ENCODE data around the gene ANO2.

Gene ANO2

DNA sequence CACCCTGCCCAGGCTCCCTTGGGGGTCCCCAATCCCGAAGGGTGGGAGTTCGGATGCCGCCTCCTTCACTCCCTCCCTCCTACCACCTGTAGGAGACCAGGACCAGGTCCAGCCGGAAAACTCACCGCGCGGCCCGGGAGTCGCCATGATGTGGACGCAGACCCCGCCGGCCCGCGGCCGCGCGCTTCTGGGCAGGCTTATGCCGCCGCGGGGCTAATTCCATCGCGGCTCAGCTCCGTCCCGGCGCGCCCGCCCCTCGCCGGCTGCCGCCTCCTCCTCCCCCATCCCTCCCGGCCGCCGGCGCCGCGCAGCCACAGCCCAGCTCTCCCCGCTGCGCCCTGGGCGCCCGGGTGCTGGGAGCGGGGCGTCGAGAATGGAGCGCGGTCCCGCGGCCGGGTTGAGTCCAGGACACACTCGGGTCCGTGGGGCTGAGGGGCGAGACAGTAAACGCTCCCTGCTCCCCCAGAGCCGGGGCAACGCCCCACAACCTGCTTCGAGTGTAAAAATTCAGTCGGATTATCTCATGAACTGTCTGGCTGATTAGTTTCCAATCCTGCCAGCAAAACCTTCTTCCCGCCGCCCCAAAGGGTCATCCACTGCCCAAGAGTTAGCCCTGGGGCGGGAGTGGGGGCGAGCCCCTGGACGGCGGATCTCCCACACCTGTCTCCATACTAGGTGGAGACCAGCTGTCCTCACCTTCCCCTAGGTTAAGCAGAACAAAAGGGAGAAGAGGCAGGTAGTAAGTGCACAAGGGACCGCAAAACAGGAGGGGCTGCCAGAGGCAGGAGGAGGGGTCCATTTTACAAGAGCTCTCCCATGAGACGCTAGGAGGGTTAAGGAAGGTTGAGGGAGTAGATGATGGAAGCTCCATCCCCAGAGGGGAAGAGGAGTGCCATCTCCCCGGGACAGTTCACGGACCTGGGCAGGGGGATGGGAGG, at the start of gene ANO2:
Gene ANO2, minus strand, starts transcription at position 189 of the 938 bp plus-strand sequence. Its CDS starts 42 bp downstream, at position 147.
- no peak for DNase-seq

DNA sequence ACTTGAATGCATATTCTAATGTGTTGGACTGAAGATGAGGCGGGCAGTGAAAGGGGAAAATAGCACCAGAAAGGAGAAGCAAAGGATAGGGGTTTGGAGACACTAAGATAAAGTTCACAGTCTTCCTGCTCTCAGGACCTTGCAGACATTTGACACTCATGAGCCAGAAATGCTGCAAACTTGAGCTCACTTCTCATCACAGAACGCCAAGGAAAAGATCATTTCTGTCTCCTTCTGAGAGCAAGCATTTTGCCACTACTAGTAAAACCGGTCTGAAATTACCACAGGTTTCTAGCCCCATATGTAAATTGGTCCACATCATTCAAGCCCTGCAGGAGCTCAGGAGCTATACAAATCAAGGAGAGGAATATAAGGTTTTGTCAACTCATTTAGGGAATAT, 44.6 kb upstream of the ANO2 start:
- no peak for DNase-seq

DNA sequence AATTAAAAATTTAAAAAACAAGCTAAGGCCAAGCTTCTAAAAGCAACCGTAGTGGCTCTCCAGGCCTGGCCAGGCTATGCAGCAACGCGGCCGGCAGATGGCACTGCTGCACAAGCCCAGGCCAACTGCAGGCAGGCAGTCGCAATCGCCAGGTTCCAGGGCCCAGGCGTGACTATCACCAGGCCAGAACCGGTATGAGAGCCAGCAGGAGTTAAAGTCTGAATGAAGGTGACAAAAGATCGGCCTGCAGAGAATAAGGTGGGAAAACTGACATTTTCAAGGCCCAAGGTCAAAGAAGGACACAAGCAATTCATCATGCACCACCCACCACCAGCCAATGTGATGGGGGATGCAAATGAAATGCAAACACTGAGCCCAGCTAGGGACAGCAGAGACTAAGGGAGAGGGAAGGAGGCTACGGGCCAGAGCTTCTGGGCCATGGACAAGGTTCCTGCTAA, 43.6 kb upstream of the ANO2 start:
- DNase-seq = peak; percentile 75

DNA sequence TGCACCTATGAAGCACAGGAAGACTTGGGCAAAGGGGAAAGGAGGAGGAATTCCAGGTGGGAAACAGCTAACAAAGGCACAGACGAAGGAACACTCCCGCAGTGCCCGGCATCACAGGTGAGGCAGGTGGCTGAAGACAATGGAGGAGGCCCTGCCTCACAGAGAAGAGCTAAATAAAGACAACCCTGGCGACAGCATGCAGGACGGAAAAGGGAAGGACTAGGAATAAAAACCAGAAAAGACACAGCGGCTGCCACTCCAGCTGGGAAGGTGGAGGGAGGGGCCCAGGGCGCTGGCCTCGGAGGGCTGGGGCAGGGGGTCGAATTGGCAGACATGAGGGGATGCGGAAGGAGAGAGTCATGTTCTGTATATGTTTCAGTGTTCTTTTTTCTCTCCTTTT, 43.0 kb upstream of the ANO2 start:
- DNase-seq = no peak

DNA sequence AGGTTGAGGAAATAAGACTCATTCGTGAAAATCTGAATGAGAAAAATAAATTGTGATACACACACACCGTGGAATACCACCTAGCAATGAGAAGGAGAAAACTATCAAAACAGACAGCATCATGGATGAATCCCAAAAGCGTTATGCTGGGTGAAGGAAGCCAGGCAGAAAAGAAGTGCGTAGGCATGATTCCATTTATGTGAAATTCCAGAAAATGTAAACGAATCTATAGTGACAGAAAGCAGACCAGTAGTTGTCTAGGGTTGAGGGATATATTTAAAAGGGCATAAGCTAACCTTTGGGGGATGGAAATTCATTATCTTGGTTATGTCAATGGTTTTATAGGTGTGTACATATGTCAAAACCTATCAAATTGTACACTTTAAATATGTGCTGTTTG, 42.5 kb upstream of the ANO2 start:
- no peak for DNase-seq

DNA sequence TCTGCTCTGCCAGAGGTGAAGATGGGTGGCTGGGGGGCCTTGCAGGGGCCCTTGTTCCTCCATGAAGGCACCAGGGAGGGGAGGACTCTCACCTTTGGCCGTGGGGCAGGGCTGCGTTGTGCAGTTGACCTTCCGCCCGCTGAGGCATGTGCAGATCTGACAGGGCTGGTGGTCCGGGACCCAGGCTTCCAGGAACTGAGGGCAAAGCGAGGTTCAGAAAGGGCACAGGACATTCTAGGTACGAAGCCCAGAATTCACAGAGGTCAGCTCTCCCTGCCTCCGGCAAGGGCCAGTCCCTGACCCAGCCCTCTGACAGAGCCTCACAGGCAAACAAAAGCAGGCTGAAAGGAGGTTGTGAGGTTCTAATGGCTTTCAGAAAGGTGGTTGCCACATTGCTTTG, 40.4 kb upstream of the ANO2 start:
- DNase-seq = no peak

- DNase-seq = no peak
Observed at GRCh38 chr12:5984873-5985272, 39.8 kb upstream of the ANO2 start.

DNA sequence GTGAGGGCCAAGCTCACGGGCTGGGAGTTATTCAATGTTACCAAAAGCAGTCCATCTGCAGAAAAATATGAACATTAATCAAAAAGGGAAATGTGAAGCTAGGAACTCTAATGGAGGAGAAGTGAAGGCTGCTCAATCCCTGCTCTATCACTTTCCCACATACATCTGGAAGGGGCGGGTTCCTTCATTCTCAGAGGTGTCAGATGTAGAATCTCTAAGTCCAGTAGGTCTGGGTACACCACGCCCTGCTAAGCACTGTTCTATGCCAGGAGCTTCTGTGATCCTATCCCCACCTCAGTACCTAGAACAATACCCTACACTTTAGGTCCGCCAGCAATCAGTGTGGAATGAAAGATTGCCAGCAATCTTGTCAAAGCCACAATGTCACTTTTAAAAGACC, 37.0 kb upstream of the ANO2 start:
- no peak for DNase-seq

DNA sequence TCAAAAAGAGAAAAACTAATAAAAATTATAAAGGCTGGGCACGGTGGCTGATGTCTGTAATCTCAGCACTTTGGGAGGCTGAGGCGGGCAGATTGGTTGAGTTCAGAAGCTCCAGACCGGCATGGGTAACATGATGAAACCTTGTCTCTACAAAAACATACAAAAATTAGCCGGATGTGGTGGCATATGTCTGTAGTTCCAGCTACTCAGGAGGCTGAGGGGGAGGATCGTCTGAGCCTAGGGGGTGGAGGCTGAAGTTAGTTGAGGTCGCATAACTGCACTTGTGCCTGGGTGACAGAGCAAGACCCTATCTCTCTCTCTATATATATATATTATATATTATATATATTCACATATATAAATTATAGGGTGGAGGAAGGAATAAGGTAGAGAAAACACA, 32.5 kb upstream of the ANO2 start:
- DNase-seq = no peak

- no peak for DNase-seq
Observed at GRCh38 chr12:5976711-5977110, 31.7 kb upstream of the ANO2 start.

DNA sequence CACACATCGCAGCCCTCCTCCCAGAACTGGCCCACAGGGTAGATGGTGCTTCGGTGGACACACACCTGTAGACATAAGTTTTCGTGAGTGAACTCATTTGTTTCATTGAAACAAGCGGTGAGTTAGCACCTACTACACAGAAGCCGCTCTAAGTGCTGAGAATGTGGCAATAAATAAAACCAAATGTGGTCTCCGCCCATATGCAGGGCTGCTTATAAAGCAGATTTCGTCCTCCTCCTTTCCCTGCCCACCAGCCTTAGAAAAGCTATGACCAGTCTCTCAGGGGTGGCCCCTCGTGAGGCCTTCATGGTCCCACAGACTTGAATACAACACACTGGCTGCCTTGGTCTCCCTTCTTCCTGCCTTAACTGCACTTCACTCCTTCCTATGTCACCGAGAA, 31.1 kb upstream of the ANO2 start:
- DNase-seq = no peak

DNA sequence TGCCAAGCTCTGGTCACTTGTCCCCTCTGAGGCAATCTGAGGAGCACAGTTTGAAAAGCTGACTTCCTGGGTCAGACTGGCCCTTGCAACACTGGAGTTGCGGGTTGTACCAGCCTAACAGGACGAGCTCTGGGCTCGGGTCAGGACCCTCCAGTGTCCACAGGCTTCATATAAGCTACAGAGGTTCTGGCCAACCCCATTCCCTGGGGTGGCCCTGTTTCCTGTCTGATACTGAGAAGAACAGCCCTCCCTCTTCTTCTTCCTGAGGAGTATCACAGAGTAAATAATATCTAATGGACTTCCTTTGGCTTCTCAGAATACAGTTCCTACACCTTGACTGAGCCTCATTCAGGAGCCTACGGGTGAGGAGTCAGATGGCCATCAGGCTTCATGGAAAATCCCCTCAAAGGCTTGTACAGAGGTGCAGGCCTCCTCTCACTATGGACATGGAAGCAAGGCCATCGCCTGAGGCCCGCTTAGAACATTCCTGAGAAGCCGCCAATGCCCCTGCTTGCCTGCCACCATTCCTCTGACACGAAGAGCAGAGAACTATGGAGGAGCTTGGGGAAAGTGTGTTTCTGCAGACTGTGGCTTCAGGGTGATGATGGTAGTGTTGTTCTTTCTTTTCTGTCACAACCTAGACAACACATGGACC, 28.5 kb upstream of the ANO2 start:
- no peak for DNase-seq

DNA sequence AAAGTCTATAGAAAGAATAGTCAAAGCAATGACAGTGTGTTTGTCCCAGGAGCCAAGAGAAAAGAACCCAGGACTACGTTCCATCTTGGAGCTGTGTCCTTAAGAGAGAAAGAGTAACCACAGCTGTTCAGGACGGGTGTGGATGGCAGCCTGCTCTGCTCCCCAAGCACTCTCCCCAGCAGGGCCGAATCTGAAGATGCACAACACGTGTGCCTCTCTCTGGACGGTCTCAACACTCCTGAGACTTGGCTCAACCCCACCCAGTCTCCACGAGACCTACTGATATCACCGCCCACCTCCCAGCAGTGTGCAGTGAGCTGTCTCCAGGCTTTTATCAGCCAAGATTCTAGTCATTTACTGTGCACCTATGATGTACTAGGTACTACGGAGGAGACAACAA, 27.3 kb upstream of the ANO2 start:
- no peak for DNase-seq

DNA sequence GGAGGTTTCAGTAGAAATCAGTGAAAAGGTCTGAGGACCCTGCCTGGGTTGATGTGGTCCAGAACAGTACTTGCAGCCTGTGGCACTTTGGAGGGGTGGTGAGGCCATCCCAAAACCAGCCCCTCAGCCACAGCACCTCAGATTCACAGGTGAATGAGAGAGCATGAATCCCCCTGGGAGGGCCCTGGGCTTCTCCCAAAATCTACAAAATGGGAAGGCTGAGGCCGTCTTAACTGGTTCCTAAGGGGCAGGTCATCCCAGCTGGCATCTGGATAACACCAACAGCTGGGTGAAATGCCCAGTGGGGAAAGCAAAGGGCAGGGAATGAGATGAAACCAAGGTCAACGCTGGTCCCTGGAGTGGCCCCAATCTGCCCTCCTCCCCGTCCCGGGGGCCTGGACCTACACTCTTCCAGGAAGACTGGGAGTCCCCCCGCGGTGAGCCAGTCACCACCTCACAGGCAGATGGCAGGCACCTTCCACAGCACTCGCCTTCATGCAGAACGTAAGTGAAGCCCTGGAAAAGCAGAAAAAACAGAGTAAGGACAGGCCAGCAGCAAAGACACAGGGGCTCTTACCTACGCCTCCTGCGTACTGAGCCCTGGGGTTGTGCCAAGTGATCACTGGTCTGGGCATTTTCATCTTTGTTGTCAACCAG, 26.3 kb upstream of the ANO2 start:
- no peak for DNase-seq

GRCh38 chr12:5969974-5970690, 25.1 kb upstream of the ANO2 start:
- no peak for DNase-seq

DNA sequence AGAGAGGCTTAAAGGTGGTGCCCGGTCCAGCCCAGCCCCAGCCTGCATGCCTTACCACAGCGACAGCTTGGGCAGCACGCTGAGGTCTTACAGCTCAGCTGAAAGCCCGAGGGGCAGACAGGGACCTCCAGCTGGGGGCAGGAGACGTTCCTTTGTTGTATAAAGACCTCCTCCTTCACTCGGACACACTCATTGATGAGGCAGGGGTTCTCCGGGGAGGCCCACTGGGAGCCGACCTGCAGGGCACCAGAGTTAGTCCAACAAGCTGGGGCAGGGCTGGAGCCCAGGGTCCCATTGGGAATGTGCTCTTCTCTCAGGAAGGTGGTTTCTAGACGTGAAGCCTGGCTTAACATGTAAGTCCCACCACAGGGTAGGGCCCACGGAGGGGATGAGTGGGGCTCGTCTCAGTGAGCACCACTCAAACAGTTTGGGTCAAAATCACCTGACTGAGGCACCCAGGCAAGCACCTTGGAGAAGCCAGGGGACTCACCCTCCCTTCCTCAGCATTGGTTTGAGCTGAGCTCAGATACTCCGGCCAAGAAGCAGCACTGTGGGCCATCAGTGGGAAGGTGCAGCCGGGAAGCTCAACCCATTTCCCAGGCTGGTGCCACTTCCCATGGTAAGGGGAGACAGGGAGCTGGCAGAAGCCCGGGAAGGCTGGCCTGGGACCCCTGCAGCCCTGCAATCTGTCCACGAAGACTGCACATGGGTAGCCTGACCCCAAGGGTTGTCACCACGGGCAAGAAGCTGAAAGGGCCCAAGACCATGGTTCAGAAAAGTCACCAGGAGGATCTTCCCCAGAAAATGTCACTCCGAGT, 24.3 kb upstream of the ANO2 start:
- DNase-seq = no peak

GRCh38 chr12:5967645-5968415, 22.8 kb upstream of the ANO2 start:
- no peak for DNase-seq

GRCh38 chr12:5966486-5967095, 21.5 kb upstream of the ANO2 start:
- no peak for DNase-seq

- peak; percentile 48 for DNase-seq
Observed at GRCh38 chr12:5965950-5966383, 20.9 kb upstream of the ANO2 start.
